ENCODE measurements around the gene EHD1.

- no peak for TF ChIP-seq CTCF (IDR thresholded peaks at IDR 0.05; ENCODE audit: control extremely low read depth in 1 of 3, insufficient read depth in 1 of 3, low read depth in 1 of 3, low read length in 3 of 3)
- no peak for TF ChIP-seq EZH2 (IDR thresholded peaks at IDR 0.05; ENCODE audit: low read depth, low read length, severe bottlenecking)
- TF ChIP-seq RNF2 (IDR thresholded peaks at IDR 0.05; ENCODE audit: borderline replicate concordance, low read depth, low read length, missing control alignments, poor library complexity, severe bottlenecking) = no peak
- TF ChIP-seq POLR2A (IDR thresholded peaks at IDR 0.05; ENCODE audit: control extremely low read depth in 1 of 2, low read depth in 2 of 2, low read length in 2 of 2) = no peak
- TF ChIP-seq, protein P1, sequence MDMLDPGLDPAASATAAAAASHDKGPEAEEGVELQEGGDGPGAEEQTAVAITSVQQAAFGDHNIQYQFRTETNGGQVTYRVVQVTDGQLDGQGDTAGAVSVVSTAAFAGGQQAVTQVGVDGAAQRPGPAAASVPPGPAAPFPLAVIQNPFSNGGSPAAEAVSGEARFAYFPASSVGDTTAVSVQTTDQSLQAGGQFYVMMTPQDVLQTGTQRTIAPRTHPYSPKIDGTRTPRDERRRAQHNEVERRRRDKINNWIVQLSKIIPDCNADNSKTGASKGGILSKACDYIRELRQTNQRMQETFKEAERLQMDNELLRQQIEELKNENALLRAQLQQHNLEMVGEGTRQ (IDR thresholded peaks at IDR 0.05; ENCODE audit: low read length) = no peak
- no peak for TF ChIP-seq JUND (IDR thresholded peaks at IDR 0.05; ENCODE audit: low read length)
- no peak for TF ChIP-seq CBX8 (IDR thresholded peaks at IDR 0.05; ENCODE audit: borderline replicate concordance, low read depth, low read length)
- no peak for TF ChIP-seq EP300 (IDR thresholded peaks at IDR 0.05; ENCODE audit: borderline replicate concordance in 1 of 2, low read depth in 2 of 2, low read length in 2 of 2)
- no peak for TF ChIP-seq NANOG (IDR thresholded peaks at IDR 0.05; ENCODE audit: insufficient read depth, low read depth, low read length, poor library complexity, severe bottlenecking)
- no peak for TF ChIP-seq POLR2AphosphoS5 (IDR thresholded peaks at IDR 0.05; ENCODE audit: low read depth, low read length)
- TF ChIP-seq, protein P2, sequence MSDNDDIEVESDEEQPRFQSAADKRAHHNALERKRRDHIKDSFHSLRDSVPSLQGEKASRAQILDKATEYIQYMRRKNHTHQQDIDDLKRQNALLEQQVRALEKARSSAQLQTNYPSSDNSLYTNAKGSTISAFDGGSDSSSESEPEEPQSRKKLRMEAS (IDR thresholded peaks at IDR 0.05) = no peak
These were observed 44.9 kb downstream of the EHD1 start for GRCh38 chr11:64833509-64833908.
